Panc1 (cell line): ENCODE measurements around the gene KCNMA1. TPM values are rescaled to one million over a fixed set of nuclear protein-coding genes. Genes with fewer than 3 reads are reported as not detected.
A peak's percentile ranks its signal among the peaks of the same experiment; 100 is the strongest.

Experiments
- ATAC-seq: fragments of 200-7000 bp; cut with Tn5 transposase; 2 replicates; pipeline ENCODE4 v1.9.1; 2020; ENCODE audit warnings: mild to moderate bottlenecking, moderate library complexity
- BruUV-seq: library from RNA; stranded (reverse); fragments of 400-500 nt; replicated peaks from 2 replicates; lab custom pipeline; 2021; lab: Mats Ljungman, UMichigan
- CTCF ChIA-PET: fragments of 300-600 bp; sonication (Branson Sonifier 250); formaldehyde crosslinking; loops from one replicate; lab custom pipeline; 2022; ENCODE audit warnings: antibody characterized with exemption; lab: Charles Lee
- POLR2A ChIA-PET: fragments of 300-600 bp; sonication (Branson Sonifier 250); formaldehyde crosslinking; loops from one replicate; lab custom pipeline; 2022; ENCODE audit warnings: antibody characterized with exemption; lab: Charles Lee
- DNase-seq: peaks from one replicate; pipeline ENCODE4 v3.0.0-alpha.2; 2010; ENCODE audit warnings: low read depth, low spot score
- H3K27ac ChIP-seq: 2 replicates; pipeline ENCODE4 v1.5.1; 2011; ENCODE audit warnings: mild to moderate bottlenecking, low read length, inconsistent platforms
- H3K27me3 ChIP-seq: fragments of 200-500 bp; sonication (Bioruptor generic); 2 replicates; pipeline ENCODE4 v1.6.0; 2014; ENCODE audit warnings: low read length, inconsistent platforms; ENCODE audit not compliant: control insufficient read depth, insufficient read depth
- H3K36me3 ChIP-seq: fragments of 200-500 bp; sonication (Bioruptor generic); 2 replicates; pipeline ENCODE4 v1.5.1; 2014; ENCODE audit warnings: inconsistent platforms, mild to moderate bottlenecking, low read length, moderate library complexity; ENCODE audit not compliant: control insufficient read depth, insufficient read depth
- H3K4me1 ChIP-seq: 2 replicates; pipeline ENCODE4 v1.5.1; 2011; ENCODE audit warnings: inconsistent platforms, mild to moderate bottlenecking, low read length, moderate library complexity; ENCODE audit not compliant: control insufficient read depth, insufficient read depth
- H3K4me3 ChIP-seq, 2 experiments: 2 replicates each; pipeline ENCODE4 v1.5.1; 2011 to 2012; ENCODE audit warnings: low read depth in 2 of 2, low read length in 2 of 2, mild to moderate bottlenecking in 2 of 2, inconsistent platforms in 1 of 2, moderate library complexity in 1 of 2
- H3K9me3 ChIP-seq: fragments of 200-500 bp; sonication (Bioruptor generic); 2 replicates; pipeline ENCODE4 v1.5.1; 2014; ENCODE audit warnings: low read depth, mild to moderate bottlenecking, inconsistent platforms, low read length, moderate library complexity; ENCODE audit not compliant: control insufficient read depth, insufficient read depth
- POLR2AphosphoS5 ChIP-seq: IDR thresholded peaks from 2 replicates; pipeline ENCODE4 v1.6.1; 2012; ENCODE audit warnings: mild to moderate bottlenecking, low read depth, low read length, moderate library complexity
- SIN3A ChIP-seq: IDR thresholded peaks from 2 replicates; pipeline ENCODE4 v1.6.1; 2012; ENCODE audit warnings: low read depth, mild to moderate bottlenecking, low read length, moderate library complexity, borderline replicate concordance; ENCODE audit not compliant: insufficient read depth
- TCF7L2 ChIP-seq: IDR thresholded peaks from 2 replicates; pipeline ENCODE4 v1.6.1; 2011; ENCODE audit warnings: mild to moderate bottlenecking, low read depth, low read length, inconsistent platforms
- in situ Hi-C: cut with HindIII; loops from 2 replicates; pipeline ENCODE4 v1.10.0; 2016; ENCODE audit warnings: low sequenced_read_pairs, low pct_unique_long_range_greater_than_20kb
- intact Hi-C: fragments of 100-400 bp; cut with micrococcal nuclease; formaldehyde crosslinking; loops from one replicate; pipeline ENCODE4 v1.10.0; 2022; ENCODE audit not compliant: unreplicated experiment
- total RNA-seq: library from RNA; stranded (reverse); gene quantifications from one replicate; pipeline ENCODE4 v1.2.1, GENCODE V29; 2021; ENCODE audit not compliant: unreplicated experiment
- TF ChIP-seq, protein P1 (sequence below): fragments of 450-650 bp; IDR thresholded peaks from 2 replicates; pipeline ENCODE4 v1.5.1; 2017; ENCODE audit warnings: mild to moderate bottlenecking
- TF ChIP-seq, protein P2 (sequence below), 2 experiments: IDR thresholded peaks; 2 replicates each; pipeline ENCODE4 v1.6.1; 2011 to 2012; ENCODE audit warnings: low read depth in 2 of 2, control low read depth in 1 of 2, low read length in 1 of 2, mild to moderate bottlenecking in 1 of 2, moderate library complexity in 1 of 2; ENCODE audit not compliant: insufficient read depth in 1 of 2

The KCNMA1 gene
- total RNA-seq, 1 experiment from 2014 or later, result 91.9 TPM

DNA sequence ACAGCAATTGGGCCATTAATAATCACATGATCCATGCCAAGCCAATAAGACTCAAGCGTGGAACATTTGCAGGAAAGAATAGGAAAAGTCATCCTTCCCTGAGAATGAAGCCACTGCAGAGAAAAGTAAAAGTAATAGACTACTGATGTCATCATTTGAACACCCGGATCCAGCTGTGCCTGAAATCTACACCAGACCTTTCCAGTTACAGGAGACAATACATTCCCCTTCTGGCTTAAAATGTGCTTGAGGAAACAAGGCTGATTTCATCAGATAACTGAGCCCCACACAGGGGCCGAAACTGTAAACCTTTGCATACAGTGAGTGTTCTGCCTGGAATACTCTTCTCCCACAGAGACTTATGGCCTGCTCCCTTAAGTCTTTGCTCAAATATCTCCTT lies 232.8 kb downstream of the KCNMA1 start:
- Histone ChIP-seq H3K4me1 (peaks cover 39% of the 10 kb centered on the region), H3K27me3 (no peaks in the 10 kb centered on the region), H3K4me3 (no peak overlapping the region), H3K9me3 (no peaks in the 10 kb centered on the region), H3K36me3 (no peaks in the 10 kb centered on the region), H3K27ac (peak overlapping the region; percentile 26)
- BruUV-seq, result no TSS peak
- intact Hi-C loops, result no loop called here
- ATAC-seq (no peak), DNase-seq (no peak)
- in situ Hi-C loops, result no loop called here
- TF ChIP-seq TCF7L2, result no peak
- TF ChIP-seq SIN3A, result no peak
- TF ChIP-seq, protein P1, sequence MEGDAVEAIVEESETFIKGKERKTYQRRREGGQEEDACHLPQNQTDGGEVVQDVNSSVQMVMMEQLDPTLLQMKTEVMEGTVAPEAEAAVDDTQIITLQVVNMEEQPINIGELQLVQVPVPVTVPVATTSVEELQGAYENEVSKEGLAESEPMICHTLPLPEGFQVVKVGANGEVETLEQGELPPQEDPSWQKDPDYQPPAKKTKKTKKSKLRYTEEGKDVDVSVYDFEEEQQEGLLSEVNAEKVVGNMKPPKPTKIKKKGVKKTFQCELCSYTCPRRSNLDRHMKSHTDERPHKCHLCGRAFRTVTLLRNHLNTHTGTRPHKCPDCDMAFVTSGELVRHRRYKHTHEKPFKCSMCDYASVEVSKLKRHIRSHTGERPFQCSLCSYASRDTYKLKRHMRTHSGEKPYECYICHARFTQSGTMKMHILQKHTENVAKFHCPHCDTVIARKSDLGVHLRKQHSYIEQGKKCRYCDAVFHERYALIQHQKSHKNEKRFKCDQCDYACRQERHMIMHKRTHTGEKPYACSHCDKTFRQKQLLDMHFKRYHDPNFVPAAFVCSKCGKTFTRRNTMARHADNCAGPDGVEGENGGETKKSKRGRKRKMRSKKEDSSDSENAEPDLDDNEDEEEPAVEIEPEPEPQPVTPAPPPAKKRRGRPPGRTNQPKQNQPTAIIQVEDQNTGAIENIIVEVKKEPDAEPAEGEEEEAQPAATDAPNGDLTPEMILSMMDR, result no peak
- no peak for TF ChIP-seq POLR2AphosphoS5
- TF ChIP-seq, protein P2, sequence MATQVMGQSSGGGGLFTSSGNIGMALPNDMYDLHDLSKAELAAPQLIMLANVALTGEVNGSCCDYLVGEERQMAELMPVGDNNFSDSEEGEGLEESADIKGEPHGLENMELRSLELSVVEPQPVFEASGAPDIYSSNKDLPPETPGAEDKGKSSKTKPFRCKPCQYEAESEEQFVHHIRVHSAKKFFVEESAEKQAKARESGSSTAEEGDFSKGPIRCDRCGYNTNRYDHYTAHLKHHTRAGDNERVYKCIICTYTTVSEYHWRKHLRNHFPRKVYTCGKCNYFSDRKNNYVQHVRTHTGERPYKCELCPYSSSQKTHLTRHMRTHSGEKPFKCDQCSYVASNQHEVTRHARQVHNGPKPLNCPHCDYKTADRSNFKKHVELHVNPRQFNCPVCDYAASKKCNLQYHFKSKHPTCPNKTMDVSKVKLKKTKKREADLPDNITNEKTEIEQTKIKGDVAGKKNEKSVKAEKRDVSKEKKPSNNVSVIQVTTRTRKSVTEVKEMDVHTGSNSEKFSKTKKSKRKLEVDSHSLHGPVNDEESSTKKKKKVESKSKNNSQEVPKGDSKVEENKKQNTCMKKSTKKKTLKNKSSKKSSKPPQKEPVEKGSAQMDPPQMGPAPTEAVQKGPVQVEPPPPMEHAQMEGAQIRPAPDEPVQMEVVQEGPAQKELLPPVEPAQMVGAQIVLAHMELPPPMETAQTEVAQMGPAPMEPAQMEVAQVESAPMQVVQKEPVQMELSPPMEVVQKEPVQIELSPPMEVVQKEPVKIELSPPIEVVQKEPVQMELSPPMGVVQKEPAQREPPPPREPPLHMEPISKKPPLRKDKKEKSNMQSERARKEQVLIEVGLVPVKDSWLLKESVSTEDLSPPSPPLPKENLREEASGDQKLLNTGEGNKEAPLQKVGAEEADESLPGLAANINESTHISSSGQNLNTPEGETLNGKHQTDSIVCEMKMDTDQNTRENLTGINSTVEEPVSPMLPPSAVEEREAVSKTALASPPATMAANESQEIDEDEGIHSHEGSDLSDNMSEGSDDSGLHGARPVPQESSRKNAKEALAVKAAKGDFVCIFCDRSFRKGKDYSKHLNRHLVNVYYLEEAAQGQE (IDR thresholded peaks at IDR 0.05; ENCODE audit: insufficient read depth in 1 of 2, low read depth in 2 of 2, low read length in 1 of 2), result no peak
- POLR2A ChIA-PET, result no interaction called here
- CTCF ChIA-PET, result no interaction called here

DNA sequence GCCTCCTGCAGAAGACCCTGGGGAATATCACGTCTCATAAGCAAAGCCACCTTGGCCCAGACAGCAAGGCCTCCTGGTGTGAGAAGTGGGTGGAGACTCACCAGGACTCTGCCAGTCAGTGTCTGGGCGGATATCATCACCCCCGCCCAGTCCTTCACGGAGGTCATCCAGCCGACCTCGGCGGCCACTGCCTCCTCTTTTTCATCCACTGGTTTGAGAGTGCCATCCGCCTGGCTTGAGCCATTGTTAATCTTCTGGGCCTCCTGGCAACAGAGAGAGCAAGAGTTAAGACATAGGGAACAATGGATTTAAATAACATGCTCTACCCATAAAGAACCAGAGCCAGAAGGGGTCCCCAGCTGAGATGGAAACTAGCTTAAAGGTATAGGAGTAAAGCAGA lies 233.8 kb downstream of the KCNMA1 start:
- Histone ChIP-seq H3K36me3 (no peaks in the 10 kb centered on the region), H3K27ac (no peak overlapping the region), H3K9me3 (no peaks in the 10 kb centered on the region), H3K4me1 (peaks cover 38% of the 10 kb centered on the region), H3K27me3 (no peaks in the 10 kb centered on the region), H3K4me3 (no peak overlapping the region)
- ATAC-seq, result no peak
- no peak for TF ChIP-seq SIN3A
- TF ChIP-seq, protein P2 (IDR thresholded peaks at IDR 0.05; ENCODE audit: insufficient read depth in 1 of 2, low read depth in 2 of 2, low read length in 1 of 2), result no peak
- no peak for TF ChIP-seq TCF7L2
- TF ChIP-seq POLR2AphosphoS5, result no peak
- POLR2A ChIA-PET, result no interaction called here
- intact Hi-C loops (no loop called here), in situ Hi-C loops (no loop called here)
- BruUV-seq, result no TSS peak
- no peak for DNase-seq
- CTCF ChIA-PET, result no interaction called here
